ENCODE data around the gene SPATA2L. TPM values are rescaled to one million over a fixed set of nuclear protein-coding genes. Genes with fewer than 3 reads are reported as not detected.
"Not testable (repeated sequence)": the region's sequence is repeated elsewhere in the genome, so short reads cannot be mapped to it uniquely, and the experiment has no call there.

Gene SPATA2L
- total RNA-seq, 1 experiment from 2014 or later: 12.7 TPM

DNA sequence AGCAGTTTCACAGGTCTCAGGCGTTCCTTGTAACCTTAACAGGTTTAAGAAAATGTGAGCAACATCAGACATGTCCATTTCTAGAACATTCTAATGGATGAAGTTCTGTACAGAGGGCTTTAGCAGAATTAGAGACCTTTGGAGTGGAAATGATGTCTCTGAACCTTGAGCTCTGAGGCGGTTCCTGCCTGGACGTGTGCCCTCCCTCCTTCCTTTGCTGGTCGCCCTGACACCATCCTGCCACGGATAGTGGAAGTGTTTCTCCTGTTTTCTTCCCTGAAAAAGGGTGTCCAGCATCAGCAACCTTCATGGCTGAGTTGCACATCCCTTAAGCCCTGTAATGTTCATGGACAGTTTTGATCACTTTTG lies 32.7 kb downstream of the SPATA2L start:
- ATAC-seq (no peak), DNase-seq (ENCODE audit: low read depth, low spot score) (no peak)
- no peaks in the 10 kb centered on the region for H3K36me3 ChIP-seq (ENCODE audit: control insufficient read depth, insufficient read depth, low read length)
- no peak for TF ChIP-seq TCF7L2 (IDR thresholded peaks at IDR 0.05; ENCODE audit: low read depth, low read length)
- TF ChIP-seq POLR2AphosphoS5 (IDR thresholded peaks at IDR 0.05; ENCODE audit: low read depth, low read length): no peak
- TF ChIP-seq, protein P1, sequence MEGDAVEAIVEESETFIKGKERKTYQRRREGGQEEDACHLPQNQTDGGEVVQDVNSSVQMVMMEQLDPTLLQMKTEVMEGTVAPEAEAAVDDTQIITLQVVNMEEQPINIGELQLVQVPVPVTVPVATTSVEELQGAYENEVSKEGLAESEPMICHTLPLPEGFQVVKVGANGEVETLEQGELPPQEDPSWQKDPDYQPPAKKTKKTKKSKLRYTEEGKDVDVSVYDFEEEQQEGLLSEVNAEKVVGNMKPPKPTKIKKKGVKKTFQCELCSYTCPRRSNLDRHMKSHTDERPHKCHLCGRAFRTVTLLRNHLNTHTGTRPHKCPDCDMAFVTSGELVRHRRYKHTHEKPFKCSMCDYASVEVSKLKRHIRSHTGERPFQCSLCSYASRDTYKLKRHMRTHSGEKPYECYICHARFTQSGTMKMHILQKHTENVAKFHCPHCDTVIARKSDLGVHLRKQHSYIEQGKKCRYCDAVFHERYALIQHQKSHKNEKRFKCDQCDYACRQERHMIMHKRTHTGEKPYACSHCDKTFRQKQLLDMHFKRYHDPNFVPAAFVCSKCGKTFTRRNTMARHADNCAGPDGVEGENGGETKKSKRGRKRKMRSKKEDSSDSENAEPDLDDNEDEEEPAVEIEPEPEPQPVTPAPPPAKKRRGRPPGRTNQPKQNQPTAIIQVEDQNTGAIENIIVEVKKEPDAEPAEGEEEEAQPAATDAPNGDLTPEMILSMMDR (IDR thresholded peaks at IDR 0.05): no peak
- no peak for TF ChIP-seq SIN3A (IDR thresholded peaks at IDR 0.05; ENCODE audit: borderline replicate concordance, insufficient read depth, low read depth, low read length)
- TF ChIP-seq, protein P2, sequence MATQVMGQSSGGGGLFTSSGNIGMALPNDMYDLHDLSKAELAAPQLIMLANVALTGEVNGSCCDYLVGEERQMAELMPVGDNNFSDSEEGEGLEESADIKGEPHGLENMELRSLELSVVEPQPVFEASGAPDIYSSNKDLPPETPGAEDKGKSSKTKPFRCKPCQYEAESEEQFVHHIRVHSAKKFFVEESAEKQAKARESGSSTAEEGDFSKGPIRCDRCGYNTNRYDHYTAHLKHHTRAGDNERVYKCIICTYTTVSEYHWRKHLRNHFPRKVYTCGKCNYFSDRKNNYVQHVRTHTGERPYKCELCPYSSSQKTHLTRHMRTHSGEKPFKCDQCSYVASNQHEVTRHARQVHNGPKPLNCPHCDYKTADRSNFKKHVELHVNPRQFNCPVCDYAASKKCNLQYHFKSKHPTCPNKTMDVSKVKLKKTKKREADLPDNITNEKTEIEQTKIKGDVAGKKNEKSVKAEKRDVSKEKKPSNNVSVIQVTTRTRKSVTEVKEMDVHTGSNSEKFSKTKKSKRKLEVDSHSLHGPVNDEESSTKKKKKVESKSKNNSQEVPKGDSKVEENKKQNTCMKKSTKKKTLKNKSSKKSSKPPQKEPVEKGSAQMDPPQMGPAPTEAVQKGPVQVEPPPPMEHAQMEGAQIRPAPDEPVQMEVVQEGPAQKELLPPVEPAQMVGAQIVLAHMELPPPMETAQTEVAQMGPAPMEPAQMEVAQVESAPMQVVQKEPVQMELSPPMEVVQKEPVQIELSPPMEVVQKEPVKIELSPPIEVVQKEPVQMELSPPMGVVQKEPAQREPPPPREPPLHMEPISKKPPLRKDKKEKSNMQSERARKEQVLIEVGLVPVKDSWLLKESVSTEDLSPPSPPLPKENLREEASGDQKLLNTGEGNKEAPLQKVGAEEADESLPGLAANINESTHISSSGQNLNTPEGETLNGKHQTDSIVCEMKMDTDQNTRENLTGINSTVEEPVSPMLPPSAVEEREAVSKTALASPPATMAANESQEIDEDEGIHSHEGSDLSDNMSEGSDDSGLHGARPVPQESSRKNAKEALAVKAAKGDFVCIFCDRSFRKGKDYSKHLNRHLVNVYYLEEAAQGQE (IDR thresholded peaks at IDR 0.05; ENCODE audit: insufficient read depth in 1 of 2, low read depth in 2 of 2, low read length in 1 of 2): no peak
- no peak overlapping the region for H3K27ac ChIP-seq (ENCODE audit: low read length)
- ChIA-PET CTCF (no interaction called here), POLR2A (no interaction called here)
- in situ Hi-C loops (cut with HindIII; ENCODE audit: low pct_unique_long_range_greater_than_20kb, low sequenced_read_pairs) (no loop called here), intact Hi-C loops (cut with micrococcal nuclease; ENCODE audit: unreplicated experiment) (no loop called here)
- no TSS peak for BruUV-seq (replicated peaks)
- no peak overlapping the region for H3K4me3 ChIP-seq (ENCODE audit: low read depth in 2 of 2, low read length in 2 of 2)
- no peaks in the 10 kb centered on the region for H3K4me1 ChIP-seq (ENCODE audit: control insufficient read depth, insufficient read depth, low read length)
- H3K9me3 ChIP-seq (ENCODE audit: control insufficient read depth, insufficient read depth, low read depth, low read length): no peaks in the 10 kb centered on the region
- no peaks in the 10 kb centered on the region for H3K27me3 ChIP-seq (ENCODE audit: control insufficient read depth, insufficient read depth, low read length)

DNA sequence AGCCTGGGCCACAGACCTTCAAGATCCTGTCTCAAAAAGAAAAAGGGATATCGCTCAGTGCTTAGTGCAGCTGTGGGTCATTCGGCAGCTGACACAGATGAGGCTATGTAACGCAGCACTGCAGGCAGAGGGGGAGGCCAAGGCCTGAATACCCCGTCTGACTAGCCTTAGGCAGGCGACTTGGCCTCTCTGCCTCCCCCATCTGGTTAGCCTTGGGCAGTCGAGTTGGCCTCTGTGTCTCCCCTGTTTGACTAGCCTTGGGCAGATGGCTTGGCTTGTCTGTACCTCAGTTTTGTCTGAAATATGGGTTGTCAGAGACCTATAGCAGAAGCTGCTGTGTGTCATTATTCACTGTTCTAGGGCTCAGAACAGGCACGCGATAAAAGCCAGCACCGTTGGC lies 33.9 kb downstream of the SPATA2L start:
- H3K27me3 ChIP-seq (ENCODE audit: control insufficient read depth, insufficient read depth, low read length): no peaks in the 10 kb centered on the region
- H3K27ac ChIP-seq (ENCODE audit: low read length): no peak overlapping the region
- intact Hi-C loops (cut with micrococcal nuclease; ENCODE audit: unreplicated experiment): no loop called here
- in situ Hi-C loops (cut with HindIII; ENCODE audit: low pct_unique_long_range_greater_than_20kb, low sequenced_read_pairs): no loop called here
- POLR2A ChIA-PET: no interaction called here
- no peaks in the 10 kb centered on the region for H3K36me3 ChIP-seq (ENCODE audit: control insufficient read depth, insufficient read depth, low read length)
- no peaks in the 10 kb centered on the region for H3K4me1 ChIP-seq (ENCODE audit: control insufficient read depth, insufficient read depth, low read length)
- no peak overlapping the region for H3K4me3 ChIP-seq (ENCODE audit: low read depth in 2 of 2, low read length in 2 of 2)
- no peak for TF ChIP-seq TCF7L2 (IDR thresholded peaks at IDR 0.05; ENCODE audit: low read depth, low read length)
- TF ChIP-seq, protein P2 (IDR thresholded peaks at IDR 0.05; ENCODE audit: insufficient read depth in 1 of 2, low read depth in 2 of 2, low read length in 1 of 2): no peak
- TF ChIP-seq, protein P1 (IDR thresholded peaks at IDR 0.05): no peak
- no peak for TF ChIP-seq SIN3A (IDR thresholded peaks at IDR 0.05; ENCODE audit: borderline replicate concordance, insufficient read depth, low read depth, low read length)
- TF ChIP-seq POLR2AphosphoS5 (IDR thresholded peaks at IDR 0.05; ENCODE audit: low read depth, low read length): no peak
- H3K9me3 ChIP-seq (ENCODE audit: control insufficient read depth, insufficient read depth, low read depth, low read length): no peaks in the 10 kb centered on the region
- no peak for ATAC-seq
- BruUV-seq (replicated peaks): no TSS peak
- no peak for DNase-seq (ENCODE audit: low read depth, low spot score)
- CTCF ChIA-PET: no interaction called here

DNA sequence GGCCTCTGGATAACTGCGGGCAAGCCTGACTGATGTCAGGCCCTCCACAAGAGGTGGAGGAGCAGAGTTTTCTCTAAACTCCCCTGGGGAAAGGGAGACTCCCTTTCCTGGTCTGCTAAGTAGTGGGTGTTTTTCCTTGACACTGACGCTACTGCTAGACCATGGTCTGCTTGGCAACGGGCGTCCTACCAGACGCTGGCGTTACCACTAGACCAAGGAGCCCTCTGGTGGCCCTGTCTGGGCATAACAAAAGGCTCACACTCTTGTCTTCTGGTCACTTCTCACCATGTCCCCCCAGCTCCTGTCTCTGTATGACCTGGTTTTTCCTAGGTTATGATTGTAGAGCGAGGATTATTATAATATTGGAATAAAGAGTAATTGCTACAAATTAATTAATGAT lies 34.5 kb downstream of the SPATA2L start:
- H3K4me3 ChIP-seq (ENCODE audit: low read depth in 2 of 2, low read length in 2 of 2); CTCF ChIA-PET; POLR2A ChIA-PET; H3K36me3 ChIP-seq (ENCODE audit: control insufficient read depth, insufficient read depth, low read length); in situ Hi-C loops (cut with HindIII; ENCODE audit: low pct_unique_long_range_greater_than_20kb, low sequenced_read_pairs); DNase-seq (ENCODE audit: low read depth, low spot score); H3K27ac ChIP-seq (ENCODE audit: low read length); ATAC-seq; H3K4me1 ChIP-seq (ENCODE audit: control insufficient read depth, insufficient read depth, low read length); intact Hi-C loops (cut with micrococcal nuclease; ENCODE audit: unreplicated experiment); BruUV-seq (replicated peaks); H3K9me3 ChIP-seq (ENCODE audit: control insufficient read depth, insufficient read depth, low read depth, low read length); H3K27me3 ChIP-seq (ENCODE audit: control insufficient read depth, insufficient read depth, low read length): not testable (repeated sequence)

DNA sequence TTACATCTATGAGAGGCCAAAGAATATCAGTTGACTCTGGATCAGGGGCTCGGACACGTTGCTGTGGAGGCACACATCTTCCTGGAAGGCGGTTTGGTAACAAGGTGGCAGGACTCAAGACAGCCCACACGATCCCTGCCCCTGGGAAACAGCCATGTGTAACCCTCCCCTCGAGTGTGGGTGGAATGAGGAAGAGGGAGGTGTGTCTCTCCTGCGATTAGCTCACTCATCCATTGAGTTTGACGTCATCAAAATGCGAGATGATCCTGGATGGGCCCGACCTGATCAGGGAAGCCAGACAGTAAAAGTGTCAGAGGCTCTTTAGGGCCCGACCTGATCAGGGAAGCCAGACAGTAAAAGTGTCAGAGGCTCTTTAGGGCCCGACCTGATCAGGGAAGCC lies 37.3 kb downstream of the SPATA2L start:
- ATAC-seq; H3K9me3 ChIP-seq (ENCODE audit: control insufficient read depth, insufficient read depth, low read depth, low read length); H3K4me1 ChIP-seq (ENCODE audit: control insufficient read depth, insufficient read depth, low read length); BruUV-seq (replicated peaks); in situ Hi-C loops (cut with HindIII; ENCODE audit: low pct_unique_long_range_greater_than_20kb, low sequenced_read_pairs); H3K36me3 ChIP-seq (ENCODE audit: control insufficient read depth, insufficient read depth, low read length); H3K27ac ChIP-seq (ENCODE audit: low read length); DNase-seq (ENCODE audit: low read depth, low spot score); H3K4me3 ChIP-seq (ENCODE audit: low read depth in 2 of 2, low read length in 2 of 2); CTCF ChIA-PET; intact Hi-C loops (cut with micrococcal nuclease; ENCODE audit: unreplicated experiment); H3K27me3 ChIP-seq (ENCODE audit: control insufficient read depth, insufficient read depth, low read length): not testable (repeated sequence)
- POLR2A ChIA-PET: interaction anchor here (0.6 kb wide), 1 partner anchor 98 kb away, joined by 4 read pairs; no protein-coding TSS in a partner anchor

All from Panc1 (cell line).